WTC11 (cell line): ENCODE measurements around the gene SEMA6B. TPM values are rescaled to one million over a fixed set of nuclear protein-coding genes. Genes with fewer than 3 reads are reported as not detected.

Experiments used
- ATAC-seq: fragments of 200-7000 bp; cut with Tn5 transposase; 2 replicates; pipeline ENCODE4 v1.10.0; 2021; ENCODE audit warnings: mild to moderate bottlenecking, moderate library complexity
- CTCF ChIA-PET: fragments of 300-600 bp; sonication (Branson Sonifier 250); formaldehyde crosslinking; loops from one replicate; lab custom pipeline; 2021; ENCODE audit warnings: antibody characterized with exemption; lab: Charles Lee
- POLR2A ChIA-PET: fragments of 350-600 bp; sonication (Branson Sonifier 250); formaldehyde crosslinking; loops from one replicate; lab custom pipeline; 2021; ENCODE audit warnings: antibody characterized with exemption; lab: Charles Lee
- DNase-seq: peaks from one replicate; pipeline ENCODE4 v3.0.0; 2021; ENCODE audit warnings: low spot score
- H3K27ac Mint-ChIP-seq: 2 replicates; pipeline ENCODE4 v1.8.0; 2021; ENCODE audit warnings: mixed read lengths
- H3K27me3 Mint-ChIP-seq: 2 replicates; pipeline ENCODE4 v1.8.0; 2021; ENCODE audit warnings: low read depth, mild to moderate bottlenecking, moderate library complexity, mixed read lengths
- H3K36me3 Mint-ChIP-seq: 2 replicates; pipeline ENCODE4 v1.8.0; 2021; ENCODE audit warnings: mixed read lengths
- H3K4me1 Mint-ChIP-seq: 2 replicates; pipeline ENCODE4 v1.8.0; 2022; ENCODE audit warnings: mixed read lengths
- H3K4me3 Mint-ChIP-seq: 2 replicates; pipeline ENCODE4 v1.8.0; 2021; ENCODE audit warnings: mild to moderate bottlenecking, moderate library complexity, mixed read lengths
- H3K9me3 Mint-ChIP-seq: 2 replicates; pipeline ENCODE4 v1.8.0; 2021; ENCODE audit warnings: mixed read lengths
- ATF3 ChIP-seq: sonication (generic); formaldehyde crosslinking; conservative IDR thresholded peaks from 2 replicates; pipeline ENCODE4 v1.8.1; 2022; ENCODE audit warnings: mild to moderate bottlenecking, missing genetic modification reagents
- CREB1 ChIP-seq: sonication (generic); formaldehyde crosslinking; IDR thresholded peaks from 2 replicates; pipeline ENCODE4 v1.8.0; 2023; ENCODE audit warnings: mild to moderate bottlenecking, missing genetic modification reagents
- CTCF ChIP-seq: fragments of 200-600 bp; IDR thresholded peaks from 2 replicates; pipeline ENCODE4 v1.8.0; 2022; ENCODE audit warnings: antibody characterized with exemption
- E2F4 ChIP-seq: sonication (generic); formaldehyde crosslinking; IDR thresholded peaks from 2 replicates; pipeline ENCODE4 v1.8.1; 2022; ENCODE audit warnings: low read depth, mild to moderate bottlenecking, moderate library complexity, missing genetic modification reagents, borderline replicate concordance
- EMX1 ChIP-seq: fragments of 250-450 bp; sonication (Bioruptor Pico); IDR thresholded peaks from 2 replicates; pipeline ENCODE4 v1.8.0; 2021; ENCODE audit warnings: mild to moderate bottlenecking
- GRHL2 ChIP-seq: fragments of 250-450 bp; sonication (Bioruptor Pico); IDR thresholded peaks from 2 replicates; pipeline ENCODE4 v1.8.0; 2022; ENCODE audit warnings: mild to moderate bottlenecking, moderate library complexity; ENCODE audit not compliant: insufficient replicate concordance, severe bottlenecking
- GTF2I ChIP-seq: fragments of 250-450 bp; sonication (Bioruptor Pico); conservative IDR thresholded peaks from 2 replicates; pipeline ENCODE4 v1.4.0; 2021; ENCODE audit warnings: mild to moderate bottlenecking
- JUN ChIP-seq: sonication (generic); formaldehyde crosslinking; IDR thresholded peaks from 2 replicates; pipeline ENCODE4 v1.8.0; 2023; ENCODE audit warnings: mild to moderate bottlenecking, missing genetic modification reagents
- PRRX2 ChIP-seq: fragments of 250-450 bp; sonication (Bioruptor Pico); IDR thresholded peaks from 2 replicates; pipeline ENCODE4 v1.8.0; 2021; ENCODE audit warnings: mild to moderate bottlenecking
- RORB ChIP-seq: fragments of 250-450 bp; sonication (Bioruptor Pico); IDR thresholded peaks from 2 replicates; pipeline ENCODE4 v1.9.0; 2021; ENCODE audit warnings: mild to moderate bottlenecking
- SMAD3 ChIP-seq: sonication (generic); formaldehyde crosslinking; IDR thresholded peaks from 2 replicates; pipeline ENCODE4 v1.8.0; 2022; ENCODE audit warnings: missing genetic modification reagents, mild to moderate bottlenecking, borderline replicate concordance
- TCF7 ChIP-seq: sonication (generic); formaldehyde crosslinking; IDR thresholded peaks from 2 replicates; pipeline ENCODE4 v1.8.0; 2022; ENCODE audit warnings: mild to moderate bottlenecking, low read depth, missing genetic modification reagents, moderate library complexity
- ZNF121 ChIP-seq: sonication (generic); formaldehyde crosslinking; IDR thresholded peaks from 2 replicates; pipeline ENCODE4 v1.8.0; 2023; ENCODE audit warnings: missing genetic modification reagents
- ZNF423 ChIP-seq: fragments of 250-450 bp; sonication (Bioruptor Pico); IDR thresholded peaks from 2 replicates; pipeline ENCODE4 v2.1.2; 2022; ENCODE audit warnings: mild to moderate bottlenecking, moderate library complexity
- total RNA-seq: library from RNA; stranded (reverse); gene quantifications from 3 replicates; pipeline ENCODE4 v1.2.3, GENCODE V29; 2021
- TF ChIP-seq, protein P1 (sequence below): sonication (generic); formaldehyde crosslinking; IDR thresholded peaks from 2 replicates; pipeline ENCODE4 v1.8.0; 2022; ENCODE audit warnings: mild to moderate bottlenecking, missing genetic modification reagents
- TF ChIP-seq, protein P2 (sequence below): sonication (generic); formaldehyde crosslinking; IDR thresholded peaks from 2 replicates; pipeline ENCODE4 v1.8.0; 2022; ENCODE audit warnings: mild to moderate bottlenecking, missing genetic modification reagents
- TF ChIP-seq, protein P3 (sequence below): sonication (generic); formaldehyde crosslinking; IDR thresholded peaks from 2 replicates; pipeline ENCODE4 v1.8.0; 2022; ENCODE audit warnings: mild to moderate bottlenecking, missing genetic modification reagents
- TF ChIP-seq, protein P4 (sequence below): fragments of 250-450 bp; sonication (Bioruptor Pico); conservative IDR thresholded peaks from 2 replicates; pipeline ENCODE4 v1.9.0; 2021; ENCODE audit warnings: mild to moderate bottlenecking
- TF ChIP-seq, protein P5 (sequence below): fragments of 250-450 bp; sonication (Bioruptor Pico); IDR thresholded peaks from 2 replicates; pipeline ENCODE4 v2.1.2; 2022; ENCODE audit warnings: mild to moderate bottlenecking, moderate library complexity

Gene SEMA6B
- total RNA-seq, 1 experiment from 2014 or later: 45.1 TPM

GRCh38 chr19:4557144-4557970 is 2.1 kb downstream of the SEMA6B start:
- Mint-ChIP-seq H3K36me3 (peaks cover 28% of the 10 kb centered on the region), H3K9me3 (no peaks in the 10 kb centered on the region), H3K4me1 (peaks cover 9% of the 10 kb centered on the region), H3K27me3 (peaks cover 2% of the 10 kb centered on the region; the same call in 1 of the 2 replicates), H3K4me3 (no peak overlapping the region), H3K27ac (no peak overlapping the region)
- ChIA-PET CTCF (interaction anchor here (0.7 to 1.7 kb wide), 5 partner anchors 10 to 234 kb away, joined by 3 to 13 read pairs (median 7); partner anchors contain the start of gene PLIN5), POLR2A (interaction anchor here (1.1 kb wide), 1 partner anchor 113 kb away, joined by 4 read pairs; no protein-coding TSS in a partner anchor)
- ATAC-seq (0 out of 2 replicates have a peak, but pooled peaks have one; percentile 8), DNase-seq (peak; percentile 67)
- no peak for TF ChIP-seq RORB (CRISPR knock-in tag)
- peak; percentile 41; the same call in 1 of the 2 replicates for TF ChIP-seq CTCF
- peak; percentile 60; the same call in 1 of the 2 replicates for TF ChIP-seq ZNF121 (CRISPR knock-in tag)
- 0 out of 2 replicates have a peak, but pooled peaks have one; percentile 79 for TF ChIP-seq GTF2I
- TF ChIP-seq EMX1 (CRISPR knock-in tag): no peak
- TF ChIP-seq GRHL2: no peak

DNA sequence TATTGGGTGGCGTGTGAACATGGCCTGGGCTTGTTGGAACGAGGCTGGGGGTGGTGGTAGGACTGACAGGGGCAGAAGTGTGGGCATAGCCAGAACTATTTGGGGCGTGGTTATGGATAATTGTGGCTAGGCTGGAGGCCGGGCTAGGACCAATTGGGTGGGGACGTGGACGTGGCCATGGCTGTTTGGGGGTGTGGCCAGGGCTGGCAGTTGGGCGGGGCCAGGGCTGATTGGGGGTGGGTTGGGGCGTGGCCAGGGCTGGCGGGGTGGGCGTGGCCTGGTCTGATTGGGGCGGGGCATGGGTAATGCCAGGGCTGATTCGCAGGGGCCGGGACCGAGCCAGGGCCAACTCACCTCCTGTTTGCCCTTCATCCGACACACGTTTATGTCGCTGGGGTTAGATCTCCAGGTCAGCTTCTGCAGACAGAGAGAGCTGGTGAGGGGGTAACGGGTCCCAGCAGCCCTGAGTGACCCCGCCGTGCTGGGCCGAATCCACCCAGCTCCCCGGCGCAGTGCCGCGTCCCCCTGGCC is 2.8 kb downstream of the SEMA6B start:
- ChIA-PET POLR2A (interaction anchor here (1.1 kb wide), 1 partner anchor 113 kb away, joined by 4 read pairs; no protein-coding TSS in a partner anchor), CTCF (interaction anchor here (0.6 to 1.7 kb wide), 11 partner anchors 10 to 234 kb away, joined by 3 to 13 read pairs (median 5); partner anchors contain the start of gene PLIN5)
- DNase-seq (peak; percentile 84), ATAC-seq (peak; percentile 73)
- no peak overlapping the region for H3K4me3 Mint-ChIP-seq
- H3K9me3 Mint-ChIP-seq: no peaks in the 10 kb centered on the region
- peaks cover 9% of the 10 kb centered on the region for H3K4me1 Mint-ChIP-seq
- peaks cover 35% of the 10 kb centered on the region for H3K36me3 Mint-ChIP-seq
- peaks cover 2% of the 10 kb centered on the region; the same call in 1 of the 2 replicates for H3K27me3 Mint-ChIP-seq
- H3K27ac Mint-ChIP-seq: no peak overlapping the region
- TF ChIP-seq, protein P1, sequence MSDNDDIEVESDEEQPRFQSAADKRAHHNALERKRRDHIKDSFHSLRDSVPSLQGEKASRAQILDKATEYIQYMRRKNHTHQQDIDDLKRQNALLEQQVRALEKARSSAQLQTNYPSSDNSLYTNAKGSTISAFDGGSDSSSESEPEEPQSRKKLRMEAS (CRISPR knock-in tag): no peak
- TF ChIP-seq SMAD3 (CRISPR knock-in tag) (no peak), TCF7 (no peak), CREB1 (CRISPR knock-in tag) (no peak), GTF2I (no peak), CTCF (no peak), PRRX2 (CRISPR knock-in tag) (no peak), E2F4 (no peak), JUN (CRISPR knock-in tag) (no peak), ZNF423 (CRISPR knock-in tag) (no peak), ATF3 (CRISPR knock-in tag) (no peak)
- TF ChIP-seq, protein P2, sequence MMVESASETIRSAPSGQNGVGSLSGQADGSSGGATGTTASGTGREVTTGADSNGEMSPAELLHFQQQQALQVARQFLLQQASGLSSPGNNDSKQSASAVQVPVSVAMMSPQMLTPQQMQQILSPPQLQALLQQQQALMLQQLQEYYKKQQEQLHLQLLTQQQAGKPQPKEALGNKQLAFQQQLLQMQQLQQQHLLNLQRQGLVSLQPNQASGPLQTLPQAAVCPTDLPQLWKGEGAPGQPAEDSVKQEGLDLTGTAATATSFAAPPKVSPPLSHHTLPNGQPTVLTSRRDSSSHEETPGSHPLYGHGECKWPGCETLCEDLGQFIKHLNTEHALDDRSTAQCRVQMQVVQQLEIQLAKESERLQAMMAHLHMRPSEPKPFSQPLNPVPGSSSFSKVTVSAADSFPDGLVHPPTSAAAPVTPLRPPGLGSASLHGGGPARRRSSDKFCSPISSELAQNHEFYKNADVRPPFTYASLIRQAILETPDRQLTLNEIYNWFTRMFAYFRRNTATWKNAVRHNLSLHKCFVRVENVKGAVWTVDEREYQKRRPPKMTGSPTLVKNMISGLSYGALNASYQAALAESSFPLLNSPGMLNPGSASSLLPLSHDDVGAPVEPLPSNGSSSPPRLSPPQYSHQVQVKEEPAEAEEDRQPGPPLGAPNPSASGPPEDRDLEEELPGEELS: no peak
- TF ChIP-seq, protein P3, sequence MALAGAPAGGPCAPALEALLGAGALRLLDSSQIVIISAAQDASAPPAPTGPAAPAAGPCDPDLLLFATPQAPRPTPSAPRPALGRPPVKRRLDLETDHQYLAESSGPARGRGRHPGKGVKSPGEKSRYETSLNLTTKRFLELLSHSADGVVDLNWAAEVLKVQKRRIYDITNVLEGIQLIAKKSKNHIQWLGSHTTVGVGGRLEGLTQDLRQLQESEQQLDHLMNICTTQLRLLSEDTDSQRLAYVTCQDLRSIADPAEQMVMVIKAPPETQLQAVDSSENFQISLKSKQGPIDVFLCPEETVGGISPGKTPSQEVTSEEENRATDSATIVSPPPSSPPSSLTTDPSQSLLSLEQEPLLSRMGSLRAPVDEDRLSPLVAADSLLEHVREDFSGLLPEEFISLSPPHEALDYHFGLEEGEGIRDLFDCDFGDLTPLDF (CRISPR knock-in tag): no peak
- TF ChIP-seq, protein P4, sequence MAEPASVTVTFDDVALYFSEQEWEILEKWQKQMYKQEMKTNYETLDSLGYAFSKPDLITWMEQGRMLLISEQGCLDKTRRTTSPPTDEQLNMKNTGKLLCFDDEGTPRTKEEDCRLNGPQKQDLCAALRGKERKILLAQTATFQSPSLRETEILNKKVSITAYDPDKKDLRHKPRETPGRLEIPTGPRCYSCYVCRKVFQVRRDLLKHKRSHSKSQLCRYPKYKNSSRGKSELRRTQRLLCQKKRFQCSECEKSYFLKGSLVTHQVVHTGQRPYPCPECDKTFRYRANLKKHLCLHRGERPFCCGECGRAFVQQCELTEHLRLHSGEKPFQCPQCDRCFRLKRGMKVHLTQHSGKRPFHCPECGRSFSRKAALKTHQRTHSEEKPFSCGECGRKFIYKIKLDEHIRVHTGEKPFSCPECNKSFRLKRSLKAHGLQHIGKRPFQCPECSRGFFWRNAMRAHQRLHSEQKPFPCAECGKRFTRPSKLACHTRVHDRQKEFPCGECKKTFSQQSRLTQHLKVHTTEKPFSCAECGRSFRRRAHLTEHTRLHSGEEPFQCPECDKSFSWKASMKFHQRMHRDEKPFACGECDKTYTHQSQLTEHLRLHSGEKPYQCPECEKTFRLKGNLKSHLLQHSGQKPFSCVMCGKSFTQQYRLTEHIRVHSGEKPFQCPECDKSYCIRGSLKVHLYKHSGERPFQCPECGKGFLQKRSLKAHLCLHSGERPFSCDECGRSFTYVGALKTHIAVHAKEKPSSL (CRISPR knock-in tag): no peak
- TF ChIP-seq, protein P5, sequence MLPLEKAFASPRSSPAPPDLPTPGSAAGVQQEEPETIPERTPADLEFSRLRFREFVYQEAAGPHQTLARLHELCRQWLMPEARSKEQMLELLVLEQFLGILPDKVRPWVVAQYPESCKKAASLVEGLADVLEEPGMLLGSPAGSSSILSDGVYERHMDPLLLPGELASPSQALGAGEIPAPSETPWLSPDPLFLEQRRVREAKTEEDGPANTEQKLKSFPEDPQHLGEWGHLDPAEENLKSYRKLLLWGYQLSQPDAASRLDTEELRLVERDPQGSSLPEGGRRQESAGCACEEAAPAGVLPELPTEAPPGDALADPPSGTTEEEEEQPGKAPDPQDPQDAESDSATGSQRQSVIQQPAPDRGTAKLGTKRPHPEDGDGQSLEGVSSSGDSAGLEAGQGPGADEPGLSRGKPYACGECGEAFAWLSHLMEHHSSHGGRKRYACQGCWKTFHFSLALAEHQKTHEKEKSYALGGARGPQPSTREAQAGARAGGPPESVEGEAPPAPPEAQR (CRISPR knock-in tag): no peak
